GM10248 (cell line): ENCODE results near the gene COG8.

Experiments used
- CTCF ChIA-PET: fragments of 300-600 bp; sonication (Branson Sonifier 250); formaldehyde crosslinking; extraction: SDS; loops from one replicate; lab custom pipeline; 2021; ENCODE audit warnings: antibody characterized with exemption; lab: Yijun Ruan, JAX
- POLR2A ChIA-PET: fragments of 350-650 bp; sonication (Branson Sonifier 250); formaldehyde crosslinking; extraction: SDS; loops from one replicate; lab custom pipeline; 2020; ENCODE audit warnings: antibody characterized with exemption; lab: Yijun Ruan, JAX
- DNase-seq: peaks from one replicate; pipeline ENCODE4 v3.0.0; 2012; ENCODE audit errors: extremely low spot score
- TF ChIP-seq, protein P1 (sequence below): IDR thresholded peaks from 2 replicates; pipeline ENCODE4 v1.5.1; 2012; ENCODE audit warnings: mild to moderate bottlenecking, low read depth; ENCODE audit errors: extremely low read depth, missing control alignments, control extremely low read depth

Gene COG8

DNA sequence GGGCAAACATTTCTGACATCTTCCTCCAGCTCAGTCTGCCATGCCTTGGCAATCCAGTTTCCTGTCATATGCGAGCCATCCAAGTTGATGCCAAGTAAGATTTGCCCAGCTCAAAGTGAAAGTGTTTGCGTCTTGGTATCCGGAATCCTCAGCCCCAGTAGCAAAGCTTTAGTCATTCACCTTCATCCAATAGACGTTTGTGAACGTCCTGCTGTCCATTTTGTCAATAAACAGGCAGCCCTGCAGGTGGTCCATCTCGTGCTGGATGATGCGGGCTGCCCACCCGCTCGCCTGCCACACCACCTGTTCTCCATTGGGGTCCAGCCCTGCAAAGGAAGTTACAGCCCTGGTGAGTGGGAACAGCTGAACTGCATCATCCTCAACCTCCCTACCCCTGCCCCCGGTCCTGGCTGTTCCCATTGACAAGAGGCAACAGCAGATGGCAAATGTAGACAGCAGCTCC, 10.5 kb downstream of the COG8 start:
- ChIA-PET CTCF (interaction anchor here (1.1 to 2.0 kb wide), 7 partner anchors 10 to 18 kb away, joined by 3 to 9 read pairs (median 6); no protein-coding TSS in a partner anchor), POLR2A (no interaction called here)
- TF ChIP-seq, protein P1, sequence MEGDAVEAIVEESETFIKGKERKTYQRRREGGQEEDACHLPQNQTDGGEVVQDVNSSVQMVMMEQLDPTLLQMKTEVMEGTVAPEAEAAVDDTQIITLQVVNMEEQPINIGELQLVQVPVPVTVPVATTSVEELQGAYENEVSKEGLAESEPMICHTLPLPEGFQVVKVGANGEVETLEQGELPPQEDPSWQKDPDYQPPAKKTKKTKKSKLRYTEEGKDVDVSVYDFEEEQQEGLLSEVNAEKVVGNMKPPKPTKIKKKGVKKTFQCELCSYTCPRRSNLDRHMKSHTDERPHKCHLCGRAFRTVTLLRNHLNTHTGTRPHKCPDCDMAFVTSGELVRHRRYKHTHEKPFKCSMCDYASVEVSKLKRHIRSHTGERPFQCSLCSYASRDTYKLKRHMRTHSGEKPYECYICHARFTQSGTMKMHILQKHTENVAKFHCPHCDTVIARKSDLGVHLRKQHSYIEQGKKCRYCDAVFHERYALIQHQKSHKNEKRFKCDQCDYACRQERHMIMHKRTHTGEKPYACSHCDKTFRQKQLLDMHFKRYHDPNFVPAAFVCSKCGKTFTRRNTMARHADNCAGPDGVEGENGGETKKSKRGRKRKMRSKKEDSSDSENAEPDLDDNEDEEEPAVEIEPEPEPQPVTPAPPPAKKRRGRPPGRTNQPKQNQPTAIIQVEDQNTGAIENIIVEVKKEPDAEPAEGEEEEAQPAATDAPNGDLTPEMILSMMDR: no peak
- no peak for DNase-seq

DNA sequence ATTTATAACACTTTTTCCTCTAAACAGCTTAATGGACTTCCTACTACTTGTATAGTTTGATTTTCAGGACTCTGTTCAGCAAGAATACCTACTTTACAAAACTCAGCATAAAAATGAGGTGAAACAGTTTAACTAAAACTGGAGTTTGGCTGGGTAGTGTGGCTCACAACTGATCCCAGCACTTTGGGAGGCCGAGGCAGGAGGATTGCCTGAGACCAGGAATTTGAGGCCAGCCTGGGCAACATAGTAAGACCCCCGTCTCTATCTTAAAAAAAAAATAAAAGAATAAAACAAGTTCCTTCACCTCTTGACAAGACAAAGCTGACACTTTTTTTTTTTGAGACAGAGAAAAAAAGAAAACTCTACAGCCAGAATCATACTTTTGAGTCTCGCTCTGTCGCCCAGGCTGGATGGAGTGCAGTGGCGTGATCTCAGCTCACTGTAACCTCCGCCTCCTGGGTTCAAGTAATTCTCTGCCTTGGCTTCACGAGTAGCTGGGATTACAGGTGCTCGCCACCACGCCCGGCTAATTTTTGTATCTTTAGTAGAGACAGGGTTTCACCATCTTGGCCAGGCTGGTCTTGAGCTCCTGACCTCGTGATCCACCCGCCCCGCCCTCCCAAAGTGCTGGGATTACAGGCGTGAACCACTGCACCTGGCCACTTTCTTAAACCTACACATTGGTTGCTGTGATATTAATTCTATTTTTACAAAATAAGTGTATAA, 11.6 kb downstream of the COG8 start:
- TF ChIP-seq, protein P1: no peak
- CTCF ChIA-PET: interaction anchor here (0.7 to 2.9 kb wide), 9 partner anchors 8 to 17 kb away, joined by 3 to 9 read pairs (median 7); no protein-coding TSS in a partner anchor
- no peak for DNase-seq
- POLR2A ChIA-PET: interaction anchor here (0.6 kb wide), 1 partner anchor 12 kb away, joined by 3 read pairs; no protein-coding TSS in a partner anchor

DNA sequence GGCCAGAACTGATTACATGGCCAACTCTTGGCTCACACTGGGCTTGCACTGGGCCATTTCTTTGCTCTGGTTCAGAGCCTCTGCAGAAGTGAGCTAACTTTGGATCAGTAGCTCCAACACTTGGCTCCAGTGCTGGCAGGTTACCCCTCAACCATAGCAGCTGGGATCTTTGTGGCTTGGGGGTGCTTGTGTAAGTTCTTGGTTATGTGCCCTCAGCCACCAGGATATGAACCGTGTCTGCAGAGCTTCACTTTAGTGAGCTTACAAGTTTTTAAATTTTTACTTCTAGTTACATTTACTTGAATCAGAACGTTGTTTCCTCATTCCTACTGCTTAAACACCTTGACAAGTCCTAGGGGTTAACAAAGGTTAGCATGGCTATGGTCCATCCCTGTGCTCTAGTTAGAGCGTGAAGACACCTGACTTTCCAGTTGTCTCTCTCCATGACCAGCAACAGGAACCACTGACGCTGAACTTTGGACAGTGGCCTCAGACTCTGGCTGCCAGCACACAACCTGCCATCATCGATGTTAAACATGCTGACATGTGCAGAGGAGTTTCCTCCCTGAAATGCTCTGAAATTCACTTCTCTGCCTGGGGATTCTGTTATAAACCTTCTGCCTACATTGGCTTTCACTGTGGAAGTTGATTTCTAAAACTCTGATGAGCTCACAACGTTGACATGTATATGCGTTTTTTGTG, 13.0 kb downstream of the COG8 start:
- POLR2A ChIA-PET: interaction anchor here (0.7 kb wide), 2 partner anchors 11 to 424 kb away, joined by 4 to 8 read pairs; no protein-coding TSS in a partner anchor
- TF ChIP-seq, protein P1: no peak
- CTCF ChIA-PET: interaction anchor here (0.7 to 2.9 kb wide), 7 partner anchors 10 to 14 kb away, joined by 3 to 7 read pairs (median 5); no protein-coding TSS in a partner anchor
- no peak for DNase-seq

DNA sequence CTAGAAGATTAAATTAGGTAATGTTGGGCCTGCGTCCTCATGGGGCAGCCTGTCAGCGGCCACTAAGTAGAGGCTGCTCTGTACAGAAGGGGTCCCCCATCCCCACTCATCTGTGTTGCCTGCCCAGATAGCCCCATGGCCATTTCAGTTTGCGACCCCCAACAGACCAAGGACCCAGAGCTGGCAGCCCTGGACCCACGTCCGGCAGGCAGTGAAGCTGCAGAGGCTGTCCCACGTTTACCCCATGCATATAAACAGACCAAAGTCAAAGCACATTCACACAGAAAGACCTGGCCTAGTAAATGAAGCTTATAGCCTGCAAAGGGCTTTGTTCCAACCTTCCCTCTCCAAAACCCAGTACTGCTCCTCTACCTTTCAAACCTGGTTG, 13.6 kb downstream of the COG8 start:
- ChIA-PET POLR2A (interaction anchor here (0.6 kb wide), 1 partner anchor 348 kb away, joined by 5 read pairs; no protein-coding TSS in a partner anchor), CTCF (interaction anchor here (1.1 to 2.9 kb wide), 6 partner anchors 10 to 15 kb away, joined by 4 to 7 read pairs (median 6); no protein-coding TSS in a partner anchor)
- TF ChIP-seq, protein P1: no peak
- DNase-seq: no peak

DNA sequence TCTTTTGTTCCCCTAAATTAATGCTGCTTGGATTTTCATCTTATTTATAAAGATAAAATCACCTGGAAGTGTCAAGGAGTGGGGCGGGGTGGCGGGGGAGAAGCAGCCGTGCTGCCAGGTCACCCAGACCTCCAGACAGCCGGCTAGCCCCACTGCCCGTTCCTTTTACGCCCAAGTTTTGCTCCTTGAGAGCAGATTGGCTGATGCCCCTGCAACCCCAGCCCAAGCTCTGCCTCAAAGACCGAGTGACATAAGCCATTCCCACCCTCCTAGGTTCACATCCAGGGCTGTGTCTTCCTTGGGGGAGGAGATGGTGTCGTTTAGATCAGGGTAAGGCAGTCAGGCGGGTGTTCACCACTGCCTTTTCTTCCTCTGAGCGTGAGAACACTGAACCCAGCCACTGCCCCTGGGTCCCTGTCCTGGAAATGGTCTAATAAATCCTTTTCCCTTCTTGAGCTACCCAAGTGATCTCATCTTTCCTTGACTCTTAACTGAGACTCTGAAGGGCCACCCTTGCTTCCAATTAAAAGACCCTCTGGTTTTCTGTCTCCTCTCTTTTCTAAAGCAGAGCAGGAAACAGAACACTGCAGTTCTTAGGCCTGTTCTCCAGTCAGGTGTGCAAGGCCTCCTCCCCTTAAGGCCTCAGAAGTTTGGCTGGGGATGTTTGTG, 14.6 kb downstream of the COG8 start:
- ChIA-PET POLR2A (no interaction called here), CTCF (interaction anchor here (0.9 to 2.9 kb wide), 2 partner anchors 11 to 12 kb away, joined by 3 to 7 read pairs; no protein-coding TSS in a partner anchor)
- TF ChIP-seq, protein P1: no peak
- DNase-seq: no peak
